ENCODE results near the gene ZNF3.

DNA sequence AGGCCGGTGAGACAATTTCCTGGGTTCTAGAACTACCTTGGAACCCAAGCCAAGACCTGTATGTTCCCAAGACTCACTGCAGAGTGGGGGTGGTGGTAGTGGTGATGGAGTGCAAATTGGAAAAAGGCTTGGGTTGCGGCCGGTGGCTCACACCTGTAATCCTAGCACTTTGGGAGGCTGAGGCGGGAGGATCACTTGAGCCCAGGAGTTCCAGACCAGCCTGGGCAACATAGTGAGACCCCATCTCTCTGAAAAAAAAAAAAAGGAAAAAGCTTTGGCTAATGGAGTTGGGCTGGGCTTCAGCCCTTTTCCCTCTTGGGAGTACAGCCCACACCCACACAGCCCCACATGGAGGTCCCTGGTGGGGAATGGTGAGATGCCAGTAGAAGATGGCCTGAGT, 24.0 kb upstream of the ZNF3 start:
- no peak for TF ChIP-seq GABPA (IDR thresholded peaks at IDR 0.05 in 1 of 2, conservative IDR thresholded peaks at IDR 0.05 in 1 of 2)
- TF ChIP-seq, protein P1, sequence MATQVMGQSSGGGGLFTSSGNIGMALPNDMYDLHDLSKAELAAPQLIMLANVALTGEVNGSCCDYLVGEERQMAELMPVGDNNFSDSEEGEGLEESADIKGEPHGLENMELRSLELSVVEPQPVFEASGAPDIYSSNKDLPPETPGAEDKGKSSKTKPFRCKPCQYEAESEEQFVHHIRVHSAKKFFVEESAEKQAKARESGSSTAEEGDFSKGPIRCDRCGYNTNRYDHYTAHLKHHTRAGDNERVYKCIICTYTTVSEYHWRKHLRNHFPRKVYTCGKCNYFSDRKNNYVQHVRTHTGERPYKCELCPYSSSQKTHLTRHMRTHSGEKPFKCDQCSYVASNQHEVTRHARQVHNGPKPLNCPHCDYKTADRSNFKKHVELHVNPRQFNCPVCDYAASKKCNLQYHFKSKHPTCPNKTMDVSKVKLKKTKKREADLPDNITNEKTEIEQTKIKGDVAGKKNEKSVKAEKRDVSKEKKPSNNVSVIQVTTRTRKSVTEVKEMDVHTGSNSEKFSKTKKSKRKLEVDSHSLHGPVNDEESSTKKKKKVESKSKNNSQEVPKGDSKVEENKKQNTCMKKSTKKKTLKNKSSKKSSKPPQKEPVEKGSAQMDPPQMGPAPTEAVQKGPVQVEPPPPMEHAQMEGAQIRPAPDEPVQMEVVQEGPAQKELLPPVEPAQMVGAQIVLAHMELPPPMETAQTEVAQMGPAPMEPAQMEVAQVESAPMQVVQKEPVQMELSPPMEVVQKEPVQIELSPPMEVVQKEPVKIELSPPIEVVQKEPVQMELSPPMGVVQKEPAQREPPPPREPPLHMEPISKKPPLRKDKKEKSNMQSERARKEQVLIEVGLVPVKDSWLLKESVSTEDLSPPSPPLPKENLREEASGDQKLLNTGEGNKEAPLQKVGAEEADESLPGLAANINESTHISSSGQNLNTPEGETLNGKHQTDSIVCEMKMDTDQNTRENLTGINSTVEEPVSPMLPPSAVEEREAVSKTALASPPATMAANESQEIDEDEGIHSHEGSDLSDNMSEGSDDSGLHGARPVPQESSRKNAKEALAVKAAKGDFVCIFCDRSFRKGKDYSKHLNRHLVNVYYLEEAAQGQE (IDR thresholded peaks at IDR 0.05), result no peak
- TF ChIP-seq, protein P2, sequence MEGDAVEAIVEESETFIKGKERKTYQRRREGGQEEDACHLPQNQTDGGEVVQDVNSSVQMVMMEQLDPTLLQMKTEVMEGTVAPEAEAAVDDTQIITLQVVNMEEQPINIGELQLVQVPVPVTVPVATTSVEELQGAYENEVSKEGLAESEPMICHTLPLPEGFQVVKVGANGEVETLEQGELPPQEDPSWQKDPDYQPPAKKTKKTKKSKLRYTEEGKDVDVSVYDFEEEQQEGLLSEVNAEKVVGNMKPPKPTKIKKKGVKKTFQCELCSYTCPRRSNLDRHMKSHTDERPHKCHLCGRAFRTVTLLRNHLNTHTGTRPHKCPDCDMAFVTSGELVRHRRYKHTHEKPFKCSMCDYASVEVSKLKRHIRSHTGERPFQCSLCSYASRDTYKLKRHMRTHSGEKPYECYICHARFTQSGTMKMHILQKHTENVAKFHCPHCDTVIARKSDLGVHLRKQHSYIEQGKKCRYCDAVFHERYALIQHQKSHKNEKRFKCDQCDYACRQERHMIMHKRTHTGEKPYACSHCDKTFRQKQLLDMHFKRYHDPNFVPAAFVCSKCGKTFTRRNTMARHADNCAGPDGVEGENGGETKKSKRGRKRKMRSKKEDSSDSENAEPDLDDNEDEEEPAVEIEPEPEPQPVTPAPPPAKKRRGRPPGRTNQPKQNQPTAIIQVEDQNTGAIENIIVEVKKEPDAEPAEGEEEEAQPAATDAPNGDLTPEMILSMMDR (IDR thresholded peaks at IDR 0.05; ENCODE audit: low read depth, low read length, missing input control), result no peak
- TF ChIP-seq, protein P3, sequence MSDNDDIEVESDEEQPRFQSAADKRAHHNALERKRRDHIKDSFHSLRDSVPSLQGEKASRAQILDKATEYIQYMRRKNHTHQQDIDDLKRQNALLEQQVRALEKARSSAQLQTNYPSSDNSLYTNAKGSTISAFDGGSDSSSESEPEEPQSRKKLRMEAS (IDR thresholded peaks at IDR 0.05), result no peak
- TF ChIP-seq HNF4G (IDR thresholded peaks at IDR 0.05), result no peak
- TF ChIP-seq FOXA1 (IDR thresholded peaks at IDR 0.05), result no peak
- TF ChIP-seq SP1 (IDR thresholded peaks at IDR 0.05), result no peak
- TF ChIP-seq, protein P4, sequence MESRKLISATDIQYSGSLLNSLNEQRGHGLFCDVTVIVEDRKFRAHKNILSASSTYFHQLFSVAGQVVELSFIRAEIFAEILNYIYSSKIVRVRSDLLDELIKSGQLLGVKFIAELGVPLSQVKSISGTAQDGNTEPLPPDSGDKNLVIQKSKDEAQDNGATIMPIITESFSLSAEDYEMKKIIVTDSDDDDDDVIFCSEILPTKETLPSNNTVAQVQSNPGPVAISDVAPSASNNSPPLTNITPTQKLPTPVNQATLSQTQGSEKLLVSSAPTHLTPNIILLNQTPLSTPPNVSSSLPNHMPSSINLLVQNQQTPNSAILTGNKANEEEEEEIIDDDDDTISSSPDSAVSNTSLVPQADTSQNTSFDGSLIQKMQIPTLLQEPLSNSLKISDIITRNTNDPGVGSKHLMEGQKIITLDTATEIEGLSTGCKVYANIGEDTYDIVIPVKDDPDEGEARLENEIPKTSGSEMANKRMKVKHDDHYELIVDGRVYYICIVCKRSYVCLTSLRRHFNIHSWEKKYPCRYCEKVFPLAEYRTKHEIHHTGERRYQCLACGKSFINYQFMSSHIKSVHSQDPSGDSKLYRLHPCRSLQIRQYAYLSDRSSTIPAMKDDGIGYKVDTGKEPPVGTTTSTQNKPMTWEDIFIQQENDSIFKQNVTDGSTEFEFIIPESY (IDR thresholded peaks at IDR 0.05), result no peak
- no peak for TF ChIP-seq JUND (IDR thresholded peaks at IDR 0.05)
- TF ChIP-seq RAD21 (IDR thresholded peaks at IDR 0.05), result no peak
- TF ChIP-seq RXRA (IDR thresholded peaks at IDR 0.05), result no peak
- no peak for TF ChIP-seq TAF1 (conservative IDR thresholded peaks at IDR 0.05)
- no peak for TF ChIP-seq EGR1 (IDR thresholded peaks at IDR 0.05; ENCODE audit: low read depth in 2 of 2)
- TF ChIP-seq NR2F2 (IDR thresholded peaks at IDR 0.05), result no peak

All from liver (tissue), 3 donors.